OCI-LY1 (cell line): Measurements from ENCODE around the gene KCNK5.

Experiments
- H2AFZ ChIP-seq: fragments of 200-600 bp; sonication (generic), shearing (Covaris generic); 2 replicates; pipeline ENCODE4 v1.6.0; 2014; ENCODE audit warnings: antibody characterized with exemption, mild to moderate bottlenecking, low read length
- H3F3A ChIP-seq: fragments of 200-600 bp; sonication (generic), shearing (Covaris generic); 2 replicates; pipeline ENCODE4 v1.6.0; 2014; ENCODE audit warnings: mild to moderate bottlenecking, antibody characterized with exemption, low read length, moderate library complexity; ENCODE audit not compliant: insufficient read depth
- H3K27ac ChIP-seq: fragments of 200-600 bp; sonication (generic); 2 replicates; pipeline ENCODE4 v1.5.1; 2014; ENCODE audit warnings: low read length, mixed run types, mild to moderate bottlenecking, low read depth; ENCODE audit not compliant: poor library complexity, severe bottlenecking
- H3K27me3 ChIP-seq: fragments of 200-600 bp; sonication (generic); 2 replicates; pipeline ENCODE4 v1.6.0; 2014; ENCODE audit warnings: antibody characterized with exemption, mild to moderate bottlenecking, low read length, moderate library complexity; ENCODE audit not compliant: insufficient read depth
- H3K36me3 ChIP-seq: fragments of 200-600 bp; sonication (generic); 2 replicates; pipeline ENCODE4 v1.6.1; 2014; ENCODE audit warnings: mild to moderate bottlenecking, antibody characterized with exemption, low read length, moderate library complexity, mixed read lengths; ENCODE audit not compliant: insufficient read depth
- H3K4me1 ChIP-seq: fragments of 200-600 bp; sonication (generic); 2 replicates; pipeline ENCODE4 v1.5.1; 2014; ENCODE audit warnings: mild to moderate bottlenecking, low read length, moderate library complexity; ENCODE audit not compliant: insufficient read depth, severe bottlenecking
- H3K4me2 ChIP-seq: fragments of 200-600 bp; sonication (generic), shearing (Covaris generic); 2 replicates; pipeline ENCODE4 v1.6.1; 2014; ENCODE audit warnings: low read length
- H3K4me3 ChIP-seq: fragments of 200-600 bp; sonication (generic); 2 replicates; pipeline ENCODE4 v1.5.1; 2014; ENCODE audit warnings: low read length, low read depth, mild to moderate bottlenecking, mixed read lengths; ENCODE audit not compliant: poor library complexity, severe bottlenecking
- H3K79me2 ChIP-seq: fragments of 200-600 bp; shearing (Covaris generic); 2 replicates; pipeline ENCODE4 v1.6.1; 2016; ENCODE audit warnings: mixed run types, low read length, mixed read lengths; ENCODE audit not compliant: insufficient read depth
- H3K9ac ChIP-seq: fragments of 200-600 bp; sonication (generic), shearing (Covaris generic); 2 replicates; pipeline ENCODE4 v1.6.1; 2014; ENCODE audit warnings: mild to moderate bottlenecking, low read length, mixed read lengths
- H3K9me2 ChIP-seq: fragments of 200-600 bp; sonication (generic), shearing (Covaris generic); 2 replicates; pipeline ENCODE4 v1.6.1; 2014; ENCODE audit warnings: low read depth, mild to moderate bottlenecking, low read length, mixed read lengths
- H3K9me3 ChIP-seq: fragments of 200-600 bp; shearing (Covaris generic); 2 replicates; pipeline ENCODE4 v1.6.1; 2014; ENCODE audit warnings: low read length, mixed read lengths
- H4K20me1 ChIP-seq: fragments of 200-600 bp; sonication (generic), shearing (Covaris generic); 2 replicates; pipeline ENCODE4 v1.6.0; 2016; ENCODE audit warnings: mild to moderate bottlenecking, low read length; ENCODE audit not compliant: insufficient read depth
- EZH2 ChIP-seq: fragments of 200-600 bp; sonication (generic), shearing (Covaris generic); IDR thresholded peaks from 2 replicates; pipeline ENCODE4 v1.8.0; 2017; ENCODE audit warnings: borderline replicate concordance, mixed run types, mild to moderate bottlenecking, antibody characterized with exemption, low read length, moderate library complexity, mixed read lengths
- TF ChIP-seq, protein P1 (sequence below): fragments of 200-600 bp; sonication (generic), shearing (Covaris generic); IDR thresholded peaks from 2 replicates; pipeline ENCODE4 v1.5.1; 2017; ENCODE audit warnings: mild to moderate bottlenecking, antibody characterized with exemption, low read length, moderate library complexity, mixed read lengths

KCNK5 gene

GRCh38 chr6:39254999-39255535, 25.8 kb upstream of the KCNK5 start:
- H3K36me3 ChIP-seq, result no peaks in the 10 kb centered on the region
- no peak for TF ChIP-seq EZH2
- TF ChIP-seq, protein P1, sequence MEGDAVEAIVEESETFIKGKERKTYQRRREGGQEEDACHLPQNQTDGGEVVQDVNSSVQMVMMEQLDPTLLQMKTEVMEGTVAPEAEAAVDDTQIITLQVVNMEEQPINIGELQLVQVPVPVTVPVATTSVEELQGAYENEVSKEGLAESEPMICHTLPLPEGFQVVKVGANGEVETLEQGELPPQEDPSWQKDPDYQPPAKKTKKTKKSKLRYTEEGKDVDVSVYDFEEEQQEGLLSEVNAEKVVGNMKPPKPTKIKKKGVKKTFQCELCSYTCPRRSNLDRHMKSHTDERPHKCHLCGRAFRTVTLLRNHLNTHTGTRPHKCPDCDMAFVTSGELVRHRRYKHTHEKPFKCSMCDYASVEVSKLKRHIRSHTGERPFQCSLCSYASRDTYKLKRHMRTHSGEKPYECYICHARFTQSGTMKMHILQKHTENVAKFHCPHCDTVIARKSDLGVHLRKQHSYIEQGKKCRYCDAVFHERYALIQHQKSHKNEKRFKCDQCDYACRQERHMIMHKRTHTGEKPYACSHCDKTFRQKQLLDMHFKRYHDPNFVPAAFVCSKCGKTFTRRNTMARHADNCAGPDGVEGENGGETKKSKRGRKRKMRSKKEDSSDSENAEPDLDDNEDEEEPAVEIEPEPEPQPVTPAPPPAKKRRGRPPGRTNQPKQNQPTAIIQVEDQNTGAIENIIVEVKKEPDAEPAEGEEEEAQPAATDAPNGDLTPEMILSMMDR, result no peak

DNA sequence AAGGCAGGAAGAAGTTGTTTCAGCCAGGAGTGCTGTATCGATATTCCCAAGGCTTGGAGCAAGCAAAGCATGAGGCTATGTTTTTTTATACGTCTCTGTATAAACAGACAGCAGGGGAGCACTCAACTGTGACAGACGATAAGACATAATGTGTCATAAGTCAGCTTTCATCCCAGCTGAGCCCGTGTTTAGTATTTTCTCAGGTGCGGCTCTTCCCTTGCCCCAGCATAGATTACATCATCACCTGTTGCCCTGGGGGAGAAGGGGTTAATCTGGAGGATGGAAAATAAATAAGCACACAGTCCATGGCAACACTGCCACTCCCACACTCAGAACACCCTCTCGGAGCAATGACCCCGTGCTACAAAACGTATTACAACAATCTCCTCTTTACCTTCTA, 22.1 kb upstream of the KCNK5 start:
- TF ChIP-seq EZH2, result no peak
- TF ChIP-seq, protein P1, result no peak
- Histone ChIP-seq H3K9me2 (no peaks in the 10 kb centered on the region), H2AFZ (no peak overlapping the region), H3K4me1 (no peaks in the 10 kb centered on the region), H3K79me2 (no peaks in the 10 kb centered on the region), H3K9me3 (no peaks in the 10 kb centered on the region), H3K27ac (no peak overlapping the region), H3K27me3 (no peaks in the 10 kb centered on the region), H3K9ac (no peak overlapping the region), H3F3A (no peaks in the 10 kb centered on the region), H3K4me2 (no peak overlapping the region), H3K4me3 (no peak overlapping the region), H4K20me1 (no peaks in the 10 kb centered on the region), H3K36me3 (no peaks in the 10 kb centered on the region)

More at GRCh38 chr6:39254999-39255535, 25.8 kb upstream of the KCNK5 start:
- no peaks in the 10 kb centered on the region for H3K9me3 ChIP-seq
- no peaks in the 10 kb centered on the region for H3K79me2 ChIP-seq
- no peaks in the 10 kb centered on the region for H4K20me1 ChIP-seq
- no peak overlapping the region for H2AFZ ChIP-seq
- no peak overlapping the region for H3K4me2 ChIP-seq
- H3F3A ChIP-seq, result no peaks in the 10 kb centered on the region
- H3K4me3 ChIP-seq, result no peak overlapping the region
- no peaks in the 10 kb centered on the region for H3K9me2 ChIP-seq
- H3K9ac ChIP-seq, result no peak overlapping the region
- H3K27me3 ChIP-seq, result no peaks in the 10 kb centered on the region
- H3K4me1 ChIP-seq, result no peaks in the 10 kb centered on the region
- no peak overlapping the region for H3K27ac ChIP-seq

DNA sequence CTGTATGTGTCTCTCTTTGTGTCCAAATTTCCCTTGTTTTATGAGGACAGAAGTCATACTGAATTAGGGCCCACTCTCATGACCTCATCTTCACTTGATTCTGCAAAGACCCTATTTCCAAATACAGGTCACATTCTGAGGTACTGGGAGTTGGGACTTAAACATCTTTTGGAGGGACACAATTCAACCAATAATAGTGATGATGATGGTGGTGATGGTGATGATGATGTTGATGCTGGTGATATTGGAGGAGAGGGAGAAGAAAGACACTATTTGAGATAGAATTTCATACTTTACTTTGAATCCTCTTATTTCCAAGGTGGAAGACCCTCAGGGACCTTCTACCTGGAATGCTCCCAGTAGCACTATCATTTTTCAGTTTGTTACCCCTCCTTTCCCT, 21.2 kb upstream of the KCNK5 start:
- H3K36me3 ChIP-seq, result no peaks in the 10 kb centered on the region
- TF ChIP-seq, protein P1, result no peak
- TF ChIP-seq EZH2, result no peak
- no peaks in the 10 kb centered on the region for H3K9me2 ChIP-seq
- no peaks in the 10 kb centered on the region for H3K9me3 ChIP-seq
- no peak overlapping the region for H2AFZ ChIP-seq
- H3K27ac ChIP-seq, result no peak overlapping the region
- no peaks in the 10 kb centered on the region for H3K27me3 ChIP-seq
- H3K4me3 ChIP-seq, result no peak overlapping the region
- H3K79me2 ChIP-seq, result no peaks in the 10 kb centered on the region
- H3K4me2 ChIP-seq, result no peak overlapping the region
- H3K4me1 ChIP-seq, result no peaks in the 10 kb centered on the region
- no peaks in the 10 kb centered on the region for H4K20me1 ChIP-seq
- no peaks in the 10 kb centered on the region for H3F3A ChIP-seq
- no peak overlapping the region for H3K9ac ChIP-seq
